Fibroblast of the conjunctiva (primary cell): ENCODE results near the gene CRYZ.
"Not testable (repeated sequence)": the region's sequence is repeated elsewhere in the genome, so short reads cannot be mapped to it uniquely, and the experiment has no call there.

Source experiments
- DNase-seq: peaks from one replicate; pipeline ENCODE4 v3.0.0-alpha.2; 2010; ENCODE audit warnings: low read depth

Gene CRYZ

DNA sequence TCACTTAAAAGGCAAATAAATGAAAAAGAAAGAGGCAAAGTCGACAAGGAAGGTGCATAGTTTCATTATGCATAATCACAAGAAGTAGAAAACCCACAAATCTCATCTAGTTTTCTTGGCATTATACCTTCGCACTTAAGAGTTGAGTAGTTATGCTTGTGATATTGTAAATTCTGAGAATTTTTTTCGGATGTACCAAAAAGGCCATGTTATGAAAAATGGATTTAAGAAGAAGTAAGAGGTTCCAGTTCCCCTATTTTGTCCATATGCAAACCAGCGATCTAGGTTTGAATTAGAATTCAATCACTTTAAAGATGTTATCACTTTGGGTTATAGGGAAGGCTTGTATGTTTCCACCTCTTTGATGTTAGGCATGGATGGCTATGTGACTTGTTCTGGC, 51.4 kb downstream of the CRYZ start:
- no peak for DNase-seq

DNA sequence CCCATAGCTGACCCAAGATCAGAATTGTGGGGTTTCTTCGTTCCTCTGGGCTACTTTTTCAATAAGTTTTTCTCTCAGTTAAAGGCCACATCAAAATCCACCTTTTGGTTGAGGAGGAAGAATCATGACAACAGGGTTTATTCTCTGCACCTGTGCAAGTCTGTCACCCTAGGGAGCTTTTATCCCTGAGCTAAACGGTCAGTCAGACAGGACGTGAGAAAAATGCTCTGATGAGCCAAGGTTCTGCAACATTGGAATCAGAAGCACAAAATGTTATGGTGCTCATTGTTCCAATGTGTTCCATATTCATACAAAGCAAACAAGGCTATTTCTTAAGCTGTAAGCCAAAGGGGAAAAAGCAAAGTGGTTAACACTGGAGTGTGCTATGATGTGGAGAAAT, 51.8 kb downstream of the CRYZ start:
- DNase-seq: no peak

- DNase-seq: no peak
These were observed 53.0 kb downstream of the CRYZ start for GRCh38 chr1:74679811-74680210.

DNA sequence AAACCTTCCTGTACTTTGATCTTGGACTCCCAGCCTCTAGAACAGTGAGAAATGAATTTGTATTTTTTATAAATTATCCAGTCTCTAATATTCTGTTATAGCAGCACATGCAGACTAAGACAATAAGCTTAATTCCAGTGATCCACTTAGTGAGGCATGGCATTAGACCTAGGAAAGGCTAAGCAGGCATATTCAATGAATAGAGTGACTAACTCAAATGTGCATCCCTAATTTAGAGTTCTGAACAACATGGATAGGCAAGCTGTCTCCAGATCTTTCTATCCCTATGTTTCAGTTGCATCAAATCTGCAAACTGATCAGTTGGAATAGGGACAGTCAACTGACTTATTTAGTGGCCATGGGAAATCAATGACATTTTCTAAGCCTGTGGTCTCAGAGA, 54.9 kb downstream of the CRYZ start:
- DNase-seq: no peak

DNA sequence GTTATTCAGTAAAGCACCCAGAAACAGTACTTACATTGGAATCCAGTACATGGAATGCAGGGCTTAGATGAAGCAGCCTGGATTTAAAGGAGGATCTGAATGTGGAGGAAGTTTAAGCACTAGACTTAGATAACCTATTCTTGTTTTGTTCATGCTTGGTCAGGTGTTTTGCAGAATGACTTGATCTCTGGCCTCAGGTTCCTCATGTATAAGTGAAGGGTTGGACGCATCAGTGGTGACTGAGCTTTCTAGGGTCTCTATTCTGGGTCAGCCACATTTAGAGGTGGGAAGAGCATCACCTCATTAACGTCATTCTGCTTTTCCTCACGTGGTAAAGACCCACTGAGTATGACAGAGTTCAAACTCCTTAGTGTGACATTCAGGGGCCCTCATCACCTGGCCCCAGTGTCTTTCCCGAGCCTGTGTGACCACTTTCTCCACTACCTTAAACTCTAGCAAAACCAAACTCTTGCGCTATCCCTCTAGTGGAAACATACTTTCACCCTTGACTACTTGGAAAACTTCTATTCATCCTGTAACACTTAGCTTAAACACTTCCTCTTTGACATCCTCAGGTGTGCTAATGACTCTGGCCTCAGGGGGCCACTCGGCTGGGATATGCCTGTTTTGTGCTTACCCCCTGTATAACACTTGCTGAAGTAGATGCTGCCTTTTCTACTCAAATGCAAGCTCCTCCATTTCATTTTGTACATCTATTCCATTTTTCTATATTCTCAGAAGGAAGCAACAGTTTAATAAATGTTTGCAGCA, 58.4 kb downstream of the CRYZ start:
- DNase-seq: no peak

DNA sequence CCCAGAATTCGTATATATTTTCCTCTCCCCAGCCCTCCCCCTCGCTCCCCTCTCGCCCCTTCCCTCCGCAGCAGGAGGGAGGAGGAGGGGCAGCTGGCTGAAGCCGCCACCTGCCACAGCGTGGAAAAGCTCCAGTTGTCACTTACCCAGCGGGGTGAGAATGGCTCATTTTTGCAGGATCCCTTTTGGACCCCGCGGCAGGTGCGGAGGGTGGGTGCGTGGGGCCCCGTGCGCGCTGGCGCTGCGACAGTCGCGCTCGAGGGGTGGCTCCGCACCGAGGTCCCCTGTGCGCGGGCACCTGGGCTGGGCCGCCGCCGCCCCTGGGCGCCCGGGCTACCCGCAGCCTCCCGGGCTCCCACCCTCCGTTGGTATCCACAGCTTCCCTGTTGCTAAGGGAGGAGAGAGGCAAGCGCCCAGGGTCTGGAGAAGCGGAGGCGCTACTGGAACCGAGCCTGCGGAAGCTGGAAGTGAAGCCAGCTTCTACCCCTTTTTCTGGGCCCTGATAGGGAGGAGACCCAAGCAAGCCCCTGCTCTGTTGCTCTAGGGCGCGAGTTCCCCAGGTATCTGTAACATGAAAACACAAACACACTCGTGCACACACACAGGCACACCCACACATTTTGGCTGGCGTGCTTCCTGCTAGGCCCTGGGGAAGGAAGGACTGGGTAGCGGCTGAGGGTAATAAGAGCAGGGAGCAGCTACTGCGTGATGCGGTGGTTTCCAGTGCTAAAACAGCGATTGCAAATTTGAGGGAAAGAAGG, 59.3 kb downstream of the CRYZ start, which contains the start of gene ERICH3:
ERICH3 (minus strand) TSS at position 442 of the 761 bp plus-strand sequence; CDS start at position 169, 273 bp downstream.
- DNase-seq: no peak

GRCh38 chr1:74670866-74671265, 62.0 kb downstream of the CRYZ start:
- DNase-seq: not testable (repeated sequence)
